ENCODE results near the gene SLC6A6.

DNA sequence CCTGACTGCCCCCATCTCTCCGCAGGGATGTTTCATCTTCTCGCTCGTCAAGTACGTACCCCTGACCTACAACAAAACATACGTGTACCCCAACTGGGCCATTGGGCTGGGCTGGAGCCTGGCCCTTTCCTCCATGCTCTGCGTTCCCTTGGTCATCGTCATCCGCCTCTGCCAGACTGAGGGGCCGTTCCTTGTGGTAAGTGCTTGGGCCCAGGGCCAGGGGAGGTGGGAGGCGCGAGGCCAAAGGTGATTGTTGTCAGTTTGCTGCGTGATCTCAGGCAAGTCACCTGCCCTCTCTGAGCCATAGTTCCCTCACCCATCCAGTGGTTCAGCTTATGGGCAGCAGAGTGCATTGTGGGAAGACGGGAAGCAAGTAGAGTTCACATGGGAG is 79.2 kb downstream of the SLC6A6 start:
- TF ChIP-seq, protein P1, sequence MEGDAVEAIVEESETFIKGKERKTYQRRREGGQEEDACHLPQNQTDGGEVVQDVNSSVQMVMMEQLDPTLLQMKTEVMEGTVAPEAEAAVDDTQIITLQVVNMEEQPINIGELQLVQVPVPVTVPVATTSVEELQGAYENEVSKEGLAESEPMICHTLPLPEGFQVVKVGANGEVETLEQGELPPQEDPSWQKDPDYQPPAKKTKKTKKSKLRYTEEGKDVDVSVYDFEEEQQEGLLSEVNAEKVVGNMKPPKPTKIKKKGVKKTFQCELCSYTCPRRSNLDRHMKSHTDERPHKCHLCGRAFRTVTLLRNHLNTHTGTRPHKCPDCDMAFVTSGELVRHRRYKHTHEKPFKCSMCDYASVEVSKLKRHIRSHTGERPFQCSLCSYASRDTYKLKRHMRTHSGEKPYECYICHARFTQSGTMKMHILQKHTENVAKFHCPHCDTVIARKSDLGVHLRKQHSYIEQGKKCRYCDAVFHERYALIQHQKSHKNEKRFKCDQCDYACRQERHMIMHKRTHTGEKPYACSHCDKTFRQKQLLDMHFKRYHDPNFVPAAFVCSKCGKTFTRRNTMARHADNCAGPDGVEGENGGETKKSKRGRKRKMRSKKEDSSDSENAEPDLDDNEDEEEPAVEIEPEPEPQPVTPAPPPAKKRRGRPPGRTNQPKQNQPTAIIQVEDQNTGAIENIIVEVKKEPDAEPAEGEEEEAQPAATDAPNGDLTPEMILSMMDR (conservative IDR thresholded peaks at IDR 0.05; ENCODE audit: low read depth in 2 of 2), result no peak
- TF ChIP-seq EZH2 (IDR thresholded peaks at IDR 0.05; ENCODE audit: low read depth, unreplicated experiment) (no peak), POLR2AphosphoS5 (IDR thresholded peaks at IDR 0.05; ENCODE audit: low read depth) (no peak), EZH2phosphoT487 (IDR thresholded peaks at IDR 0.05; ENCODE audit: unreplicated experiment) (no peak), NANOG (IDR thresholded peaks at IDR 0.05; ENCODE audit: borderline replicate concordance) (no peak), ZNF331 (CRISPR knock-in tag; IDR thresholded peaks at IDR 0.05; ENCODE audit: low read depth) (no peak), ZNF114 (CRISPR knock-in tag; IDR thresholded peaks at IDR 0.05) (no peak)
- TF ChIP-seq, protein P2, sequence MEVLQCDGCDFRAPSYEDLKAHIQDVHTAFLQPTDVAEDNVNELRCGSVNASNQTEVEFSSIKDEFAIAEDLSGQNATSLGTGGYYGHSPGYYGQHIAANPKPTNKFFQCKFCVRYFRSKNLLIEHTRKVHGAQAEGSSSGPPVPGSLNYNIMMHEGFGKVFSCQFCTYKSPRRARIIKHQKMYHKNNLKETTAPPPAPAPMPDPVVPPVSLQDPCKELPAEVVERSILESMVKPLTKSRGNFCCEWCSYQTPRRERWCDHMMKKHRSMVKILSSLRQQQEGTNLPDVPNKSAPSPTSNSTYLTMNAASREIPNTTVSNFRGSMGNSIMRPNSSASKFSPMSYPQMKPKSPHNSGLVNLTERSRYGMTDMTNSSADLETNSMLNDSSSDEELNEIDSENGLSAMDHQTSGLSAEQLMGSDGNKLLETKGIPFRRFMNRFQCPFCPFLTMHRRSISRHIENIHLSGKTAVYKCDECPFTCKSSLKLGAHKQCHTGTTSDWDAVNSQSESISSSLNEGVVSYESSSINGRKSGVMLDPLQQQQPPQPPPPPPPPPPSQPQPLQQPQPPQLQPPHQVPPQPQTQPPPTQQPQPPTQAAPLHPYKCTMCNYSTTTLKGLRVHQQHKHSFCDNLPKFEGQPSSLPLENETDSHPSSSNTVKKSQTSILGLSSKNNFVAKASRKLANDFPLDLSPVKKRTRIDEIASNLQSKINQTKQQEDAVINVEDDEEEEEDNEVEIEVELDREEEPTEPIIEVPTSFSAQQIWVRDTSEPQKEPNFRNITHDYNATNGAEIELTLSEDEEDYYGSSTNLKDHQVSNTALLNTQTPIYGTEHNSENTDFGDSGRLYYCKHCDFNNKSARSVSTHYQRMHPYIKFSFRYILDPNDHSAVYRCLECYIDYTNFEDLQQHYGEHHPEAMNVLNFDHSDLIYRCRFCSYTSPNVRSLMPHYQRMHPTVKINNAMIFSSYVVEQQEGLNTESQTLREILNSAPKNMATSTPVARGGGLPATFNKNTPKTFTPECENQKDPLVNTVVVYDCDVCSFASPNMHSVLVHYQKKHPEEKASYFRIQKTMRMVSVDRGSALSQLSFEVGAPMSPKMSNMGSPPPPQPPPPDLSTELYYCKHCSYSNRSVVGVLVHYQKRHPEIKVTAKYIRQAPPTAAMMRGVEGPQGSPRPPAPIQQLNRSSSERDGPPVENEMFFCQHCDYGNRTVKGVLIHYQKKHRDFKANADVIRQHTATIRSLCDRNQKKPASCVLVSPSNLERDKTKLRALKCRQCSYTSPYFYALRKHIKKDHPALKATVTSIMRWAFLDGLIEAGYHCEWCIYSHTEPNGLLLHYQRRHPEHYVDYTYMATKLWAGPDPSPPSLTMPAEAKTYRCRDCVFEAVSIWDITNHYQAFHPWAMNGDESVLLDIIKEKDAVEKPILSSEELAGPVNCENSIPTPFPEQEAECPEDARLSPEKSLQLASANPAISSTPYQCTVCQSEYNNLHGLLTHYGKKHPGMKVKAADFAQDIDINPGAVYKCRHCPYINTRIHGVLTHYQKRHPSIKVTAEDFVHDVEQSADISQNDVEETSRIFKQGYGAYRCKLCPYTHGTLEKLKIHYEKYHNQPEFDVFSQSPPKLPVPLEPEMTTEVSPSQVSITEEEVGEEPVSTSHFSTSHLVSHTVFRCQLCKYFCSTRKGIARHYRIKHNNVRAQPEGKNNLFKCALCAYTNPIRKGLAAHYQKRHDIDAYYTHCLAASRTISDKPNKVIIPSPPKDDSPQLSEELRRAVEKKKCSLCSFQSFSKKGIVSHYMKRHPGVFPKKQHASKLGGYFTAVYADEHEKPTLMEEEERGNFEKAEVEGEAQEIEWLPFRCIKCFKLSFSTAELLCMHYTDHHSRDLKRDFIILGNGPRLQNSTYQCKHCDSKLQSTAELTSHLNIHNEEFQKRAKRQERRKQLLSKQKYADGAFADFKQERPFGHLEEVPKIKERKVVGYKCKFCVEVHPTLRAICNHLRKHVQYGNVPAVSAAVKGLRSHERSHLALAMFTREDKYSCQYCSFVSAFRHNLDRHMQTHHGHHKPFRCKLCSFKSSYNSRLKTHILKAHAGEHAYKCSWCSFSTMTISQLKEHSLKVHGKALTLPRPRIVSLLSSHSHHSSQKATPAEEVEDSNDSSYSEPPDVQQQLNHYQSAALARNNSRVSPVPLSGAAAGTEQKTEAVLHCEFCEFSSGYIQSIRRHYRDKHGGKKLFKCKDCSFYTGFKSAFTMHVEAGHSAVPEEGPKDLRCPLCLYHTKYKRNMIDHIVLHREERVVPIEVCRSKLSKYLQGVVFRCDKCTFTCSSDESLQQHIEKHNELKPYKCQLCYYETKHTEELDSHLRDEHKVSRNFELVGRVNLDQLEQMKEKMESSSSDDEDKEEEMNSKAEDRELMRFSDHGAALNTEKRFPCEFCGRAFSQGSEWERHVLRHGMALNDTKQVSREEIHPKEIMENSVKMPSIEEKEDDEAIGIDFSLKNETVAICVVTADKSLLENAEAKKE (CRISPR knock-in tag; IDR thresholded peaks at IDR 0.05), result no peak
- TF ChIP-seq, protein P3, sequence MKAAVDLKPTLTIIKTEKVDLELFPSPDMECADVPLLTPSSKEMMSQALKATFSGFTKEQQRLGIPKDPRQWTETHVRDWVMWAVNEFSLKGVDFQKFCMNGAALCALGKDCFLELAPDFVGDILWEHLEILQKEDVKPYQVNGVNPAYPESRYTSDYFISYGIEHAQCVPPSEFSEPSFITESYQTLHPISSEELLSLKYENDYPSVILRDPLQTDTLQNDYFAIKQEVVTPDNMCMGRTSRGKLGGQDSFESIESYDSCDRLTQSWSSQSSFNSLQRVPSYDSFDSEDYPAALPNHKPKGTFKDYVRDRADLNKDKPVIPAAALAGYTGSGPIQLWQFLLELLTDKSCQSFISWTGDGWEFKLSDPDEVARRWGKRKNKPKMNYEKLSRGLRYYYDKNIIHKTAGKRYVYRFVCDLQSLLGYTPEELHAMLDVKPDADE (IDR thresholded peaks at IDR 0.05), result no peak

Data from GM23338 (cell line).